Right atrium auricular region (tissue), 2 donors: Measurements from ENCODE around the gene MYO3B. TPM values are rescaled to one million over a fixed set of nuclear protein-coding genes. Genes with fewer than 3 reads are reported as not detected.

Source experiments
- DNase-seq: peaks from one replicate; pipeline ENCODE4 v3.0.0-alpha.2; 2019; ENCODE audit warnings: low spot score
- H3K27ac ChIP-seq, 2 donors: fragments of 200-600 bp; sonication (generic); 1 replicate in 1 of 2; 2 replicates in 1 of 2; pipeline ENCODE4 v1.5.1; 2016 to 2019
- H3K27me3 ChIP-seq, 2 donors: fragments of 200-600 bp; sonication (generic); one replicate each; pipeline versions ENCODE4 v1.5.1 to v1.6.0; 2017 to 2019
- H3K36me3 ChIP-seq: fragments of 200-600 bp; sonication (generic); one replicate; pipeline ENCODE4 v1.5.1; 2016
- H3K4me1 ChIP-seq, 2 donors: fragments of 200-600 bp; sonication (generic); one replicate each; pipeline versions ENCODE4 v1.5.1 to v1.6.0; 2017 to 2019
- H3K4me3 ChIP-seq, 2 donors: fragments of 200-600 bp; sonication (generic); 1 replicate in 1 of 2; 2 replicates in 1 of 2; pipeline ENCODE4 v1.5.1; 2017 to 2019; ENCODE audit warnings: mild to moderate bottlenecking in 1 of 2, moderate library complexity in 1 of 2
- H3K9me3 ChIP-seq, 2 donors: fragments of 200-600 bp; sonication (generic); one replicate each; pipeline ENCODE4 v1.5.1; 2019
- total RNA-seq, 2 donors: library from RNA; depleted of rRNA; stranded (reverse); fragments of >200 nt; gene quantifications; one replicate each; pipeline ENCODE4 v1.1.0, GENCODE V29; 2016
- TF ChIP-seq, protein P1 (sequence below), 2 donors: fragments of 200-600 bp; sonication (generic); IDR thresholded peaks; one replicate each; pipeline ENCODE4 v1.5.1; 2019; ENCODE audit warnings: antibody characterized with exemption in 2 of 2

Gene MYO3B
- total RNA-seq, 2 donors from 2014 or later = not detected

DNA sequence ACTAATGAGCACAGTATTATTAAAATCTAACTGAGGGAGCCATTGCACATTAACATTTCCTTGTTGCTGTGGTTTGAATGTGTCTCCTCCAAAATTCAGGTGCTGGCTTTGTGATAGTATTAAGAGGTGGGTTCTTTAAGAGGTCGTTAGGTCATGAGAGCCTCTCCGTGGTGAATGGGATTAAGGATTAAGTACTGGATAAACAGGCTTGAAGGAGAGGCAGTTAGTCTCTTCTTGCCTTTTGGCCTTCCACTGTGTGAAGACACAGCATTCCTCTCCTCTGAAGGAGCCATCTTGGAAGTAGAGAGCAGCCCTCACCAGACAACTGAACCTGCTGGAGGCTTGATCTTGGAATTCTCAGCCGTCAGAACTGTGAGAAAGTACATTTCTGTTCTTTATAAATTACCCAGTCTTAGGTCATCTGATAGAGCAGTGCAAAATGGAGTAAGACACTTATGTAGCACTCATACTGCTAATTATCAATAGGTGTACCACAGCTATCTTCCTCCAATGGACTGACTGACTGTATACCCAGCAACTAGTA, 182.7 kb downstream of the MYO3B start:
- TF ChIP-seq, protein P1, sequence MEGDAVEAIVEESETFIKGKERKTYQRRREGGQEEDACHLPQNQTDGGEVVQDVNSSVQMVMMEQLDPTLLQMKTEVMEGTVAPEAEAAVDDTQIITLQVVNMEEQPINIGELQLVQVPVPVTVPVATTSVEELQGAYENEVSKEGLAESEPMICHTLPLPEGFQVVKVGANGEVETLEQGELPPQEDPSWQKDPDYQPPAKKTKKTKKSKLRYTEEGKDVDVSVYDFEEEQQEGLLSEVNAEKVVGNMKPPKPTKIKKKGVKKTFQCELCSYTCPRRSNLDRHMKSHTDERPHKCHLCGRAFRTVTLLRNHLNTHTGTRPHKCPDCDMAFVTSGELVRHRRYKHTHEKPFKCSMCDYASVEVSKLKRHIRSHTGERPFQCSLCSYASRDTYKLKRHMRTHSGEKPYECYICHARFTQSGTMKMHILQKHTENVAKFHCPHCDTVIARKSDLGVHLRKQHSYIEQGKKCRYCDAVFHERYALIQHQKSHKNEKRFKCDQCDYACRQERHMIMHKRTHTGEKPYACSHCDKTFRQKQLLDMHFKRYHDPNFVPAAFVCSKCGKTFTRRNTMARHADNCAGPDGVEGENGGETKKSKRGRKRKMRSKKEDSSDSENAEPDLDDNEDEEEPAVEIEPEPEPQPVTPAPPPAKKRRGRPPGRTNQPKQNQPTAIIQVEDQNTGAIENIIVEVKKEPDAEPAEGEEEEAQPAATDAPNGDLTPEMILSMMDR (IDR thresholded peaks at IDR 0.05) = no peak
- no peak overlapping the region for H3K27ac ChIP-seq
- H3K36me3 ChIP-seq = no peaks in the 10 kb centered on the region
- H3K4me1 ChIP-seq = peaks cover 0 to 4% of the 10 kb centered on the region in 2 donors
- no peaks in the 10 kb centered on the region for H3K9me3 ChIP-seq
- H3K4me3 ChIP-seq = no peak overlapping the region
- no peaks in the 10 kb centered on the region for H3K27me3 ChIP-seq
- DNase-seq = no peak

DNA sequence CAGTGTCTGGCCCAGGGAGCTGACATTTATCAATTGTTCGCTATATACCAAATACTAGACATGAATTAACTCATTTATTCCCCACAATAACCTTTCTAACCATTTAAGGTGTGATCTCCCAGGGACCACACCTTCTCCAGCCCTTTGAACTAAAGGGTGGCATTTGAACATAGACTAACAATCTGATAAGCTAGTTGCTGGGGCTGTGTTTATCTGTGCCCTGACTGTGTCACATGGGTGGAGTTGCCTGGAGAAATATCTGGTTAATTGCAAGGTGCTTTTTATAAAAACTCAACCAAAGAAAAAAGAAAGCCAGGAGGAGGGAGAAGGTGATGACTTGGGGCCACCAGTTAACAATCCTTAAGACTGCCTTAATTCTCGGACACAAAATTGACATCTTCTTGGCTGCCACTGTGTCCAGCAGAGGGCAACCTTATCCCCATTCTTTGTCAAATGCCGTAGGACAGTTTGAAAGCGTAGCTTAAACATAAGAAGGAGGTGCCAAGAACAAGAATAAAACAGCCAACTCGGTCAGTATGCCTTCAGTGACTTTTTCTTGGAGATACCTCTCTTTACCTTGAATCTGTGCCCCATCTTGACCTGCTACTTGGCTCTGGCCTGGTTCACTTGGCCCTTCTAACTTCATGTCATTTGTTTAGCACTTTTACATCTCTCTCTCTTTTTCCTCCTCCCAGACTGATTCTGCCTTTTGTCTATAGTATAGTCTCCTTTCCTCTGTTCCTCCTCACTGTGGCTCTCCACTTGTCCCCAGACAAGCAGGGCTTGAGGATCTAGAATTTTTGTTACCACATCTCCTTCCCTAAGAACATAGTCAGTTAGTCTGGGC, 183.4 kb downstream of the MYO3B start:
- Histone ChIP-seq H3K36me3 (no peaks in the 10 kb centered on the region), H3K4me3 (no peak overlapping the region), H3K27me3 (no peaks in the 10 kb centered on the region), H3K9me3 (no peaks in the 10 kb centered on the region), H3K27ac (no peak overlapping the region), H3K4me1 (peaks cover 0 to 4% of the 10 kb centered on the region in 2 donors)
- TF ChIP-seq, protein P1 (IDR thresholded peaks at IDR 0.05) = peak; percentile 40 to 71
- DNase-seq = no peak

DNA sequence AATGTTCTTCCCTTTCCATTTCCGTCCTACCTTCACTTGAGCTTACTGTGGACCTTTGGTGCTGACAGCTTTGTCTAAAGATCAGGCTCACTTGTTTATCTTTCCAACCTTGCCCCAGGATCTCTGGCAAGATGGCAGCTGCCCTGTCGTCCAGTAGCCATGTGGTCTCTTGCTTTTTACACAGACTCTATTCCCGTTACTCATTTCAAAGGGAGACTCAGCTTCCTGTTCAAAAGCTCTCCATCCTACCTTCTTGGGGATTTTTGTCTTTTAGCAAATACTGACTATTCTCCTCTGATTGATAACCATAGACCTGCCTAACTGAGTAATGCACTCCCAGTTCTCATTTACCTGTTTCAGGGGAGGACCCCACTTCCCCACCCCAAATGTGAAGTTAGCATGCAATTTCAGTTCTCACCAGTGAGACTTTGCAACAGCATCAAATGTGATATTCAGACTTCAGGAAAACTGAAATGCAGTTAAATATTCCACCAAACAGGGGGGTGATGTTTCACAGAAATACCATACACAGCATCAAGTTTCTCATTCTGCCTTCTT, 184.4 kb downstream of the MYO3B start:
- Histone ChIP-seq H3K9me3 (no peaks in the 10 kb centered on the region), H3K27me3 (no peaks in the 10 kb centered on the region), H3K4me3 (no peak overlapping the region), H3K36me3 (no peaks in the 10 kb centered on the region), H3K27ac (no peak overlapping the region), H3K4me1 (peaks cover 0 to 4% of the 10 kb centered on the region in 2 donors)
- DNase-seq = no peak
- TF ChIP-seq, protein P1 (IDR thresholded peaks at IDR 0.05) = no peak

DNA sequence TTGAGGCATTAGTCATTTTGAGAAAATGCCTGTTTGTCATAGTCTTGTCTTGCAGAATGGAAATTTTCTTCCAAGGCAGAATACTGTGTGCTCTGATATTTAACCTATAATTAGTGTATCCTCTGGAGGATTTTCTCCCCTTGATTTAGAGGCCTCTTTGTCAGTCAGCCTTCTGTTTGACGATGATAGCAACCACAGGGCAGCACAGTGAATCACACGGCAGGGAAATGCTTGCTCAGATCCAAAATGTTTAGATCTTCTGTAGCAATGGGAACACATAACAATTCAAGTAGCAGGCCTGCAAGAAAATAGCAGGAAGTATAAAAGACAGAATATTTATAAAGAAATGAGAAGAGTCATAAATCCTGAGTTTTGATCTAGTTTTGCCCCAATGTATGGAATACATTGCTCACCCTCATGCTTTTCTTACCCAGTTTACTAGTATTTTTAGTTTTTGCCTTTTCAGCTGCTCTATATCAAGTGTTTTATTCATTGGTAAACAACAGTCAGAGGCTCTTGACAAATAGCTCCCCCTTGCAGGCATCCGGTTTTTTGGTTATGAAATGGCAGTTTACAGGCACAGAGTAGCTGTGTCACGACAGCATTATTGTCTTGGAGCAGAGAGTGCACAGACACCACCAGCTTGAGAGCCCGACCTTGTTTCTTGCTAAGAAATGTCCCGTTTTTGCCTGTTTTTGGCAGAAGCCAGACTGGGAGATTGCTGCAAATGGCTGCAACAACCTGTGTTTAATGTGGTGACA, 185.1 kb downstream of the MYO3B start:
- TF ChIP-seq, protein P1 (IDR thresholded peaks at IDR 0.05) = no peak
- no peak for DNase-seq
- no peaks in the 10 kb centered on the region for H3K27me3 ChIP-seq

DNA sequence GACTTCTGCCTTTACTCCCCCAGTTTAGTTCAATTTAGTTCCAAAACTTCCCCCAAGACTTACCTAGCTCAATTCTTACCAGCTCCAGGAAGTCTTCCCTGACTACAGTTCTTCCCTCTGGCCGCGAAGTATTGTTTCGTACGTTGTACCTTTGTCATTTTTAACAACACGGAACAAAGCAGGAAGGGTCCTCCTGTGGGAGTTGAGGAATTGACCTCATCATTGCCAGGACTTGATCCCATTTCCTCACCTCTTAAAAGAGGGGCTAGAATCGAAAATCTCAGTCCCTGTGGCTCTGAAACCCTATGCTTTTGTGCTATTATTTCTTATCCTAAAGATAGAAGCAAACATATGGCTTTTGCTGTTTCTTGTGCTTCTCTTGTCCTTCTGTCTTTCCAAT, 187.1 kb downstream of the MYO3B start:
- TF ChIP-seq, protein P1 (IDR thresholded peaks at IDR 0.05) = no peak
- H3K27me3 ChIP-seq = no peaks in the 10 kb centered on the region

More for the DNA sequence above, 185.1 kb downstream of the MYO3B start:
- H3K9me3 ChIP-seq = no peaks in the 10 kb centered on the region
- H3K27ac ChIP-seq = no peak overlapping the region
- H3K4me1 ChIP-seq = peaks cover 0 to 4% of the 10 kb centered on the region in 2 donors
- H3K36me3 ChIP-seq = no peaks in the 10 kb centered on the region
- no peak overlapping the region for H3K4me3 ChIP-seq

More for the DNA sequence above, 187.1 kb downstream of the MYO3B start:
- Histone ChIP-seq H3K36me3 (no peaks in the 10 kb centered on the region), H3K4me3 (no peak overlapping the region), H3K4me1 (peaks cover 0 to 4% of the 10 kb centered on the region in 2 donors), H3K9me3 (no peaks in the 10 kb centered on the region), H3K27ac (no peak overlapping the region)
- DNase-seq = no peak
